Activated CD8-positive, alpha-beta memory T cell treated with anti-CD3 and anti-CD28 coated beads for 4 hours (primary cell): ENCODE results near the gene CREB3L1.
A peak's percentile ranks its signal among the peaks of the same experiment; 100 is the strongest.

Experiments used
- DNase-seq, 2 donors: peaks; one replicate each; pipeline ENCODE4 v3.0.0-alpha.2; 2020; ENCODE audit warnings: low read depth in 2 of 2

Gene CREB3L1

DNA sequence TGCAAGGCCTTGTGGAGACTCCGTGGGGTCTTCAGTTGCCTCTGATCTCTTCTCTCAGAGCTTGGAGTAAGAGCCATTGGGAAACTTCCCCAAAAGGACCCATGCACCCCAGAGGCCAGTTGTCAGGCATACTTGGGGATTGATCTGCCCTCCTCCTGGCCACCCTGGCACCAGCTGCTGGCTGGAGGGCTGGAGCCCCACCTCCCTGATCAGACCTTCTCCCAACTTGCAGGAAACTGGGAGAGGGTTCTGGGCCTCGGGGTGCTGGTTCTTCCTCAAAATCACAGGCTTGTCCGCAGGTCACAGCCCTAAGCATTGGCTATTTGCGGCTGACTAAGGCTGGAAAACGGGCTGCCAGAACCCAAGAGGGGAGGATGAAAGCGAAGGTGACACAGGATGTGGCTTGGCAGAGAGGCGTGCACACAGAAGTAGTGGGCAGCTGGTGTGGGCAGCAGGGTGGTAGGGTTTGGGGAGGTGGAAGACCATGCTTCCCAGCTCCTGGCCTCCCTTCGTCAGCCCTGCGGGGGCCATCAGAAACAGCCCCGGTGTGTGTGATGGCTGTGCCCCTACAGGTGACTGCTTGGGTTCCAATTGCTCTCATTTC lies 68.5 kb downstream of the CREB3L1 start:
- no peak for DNase-seq

DNA sequence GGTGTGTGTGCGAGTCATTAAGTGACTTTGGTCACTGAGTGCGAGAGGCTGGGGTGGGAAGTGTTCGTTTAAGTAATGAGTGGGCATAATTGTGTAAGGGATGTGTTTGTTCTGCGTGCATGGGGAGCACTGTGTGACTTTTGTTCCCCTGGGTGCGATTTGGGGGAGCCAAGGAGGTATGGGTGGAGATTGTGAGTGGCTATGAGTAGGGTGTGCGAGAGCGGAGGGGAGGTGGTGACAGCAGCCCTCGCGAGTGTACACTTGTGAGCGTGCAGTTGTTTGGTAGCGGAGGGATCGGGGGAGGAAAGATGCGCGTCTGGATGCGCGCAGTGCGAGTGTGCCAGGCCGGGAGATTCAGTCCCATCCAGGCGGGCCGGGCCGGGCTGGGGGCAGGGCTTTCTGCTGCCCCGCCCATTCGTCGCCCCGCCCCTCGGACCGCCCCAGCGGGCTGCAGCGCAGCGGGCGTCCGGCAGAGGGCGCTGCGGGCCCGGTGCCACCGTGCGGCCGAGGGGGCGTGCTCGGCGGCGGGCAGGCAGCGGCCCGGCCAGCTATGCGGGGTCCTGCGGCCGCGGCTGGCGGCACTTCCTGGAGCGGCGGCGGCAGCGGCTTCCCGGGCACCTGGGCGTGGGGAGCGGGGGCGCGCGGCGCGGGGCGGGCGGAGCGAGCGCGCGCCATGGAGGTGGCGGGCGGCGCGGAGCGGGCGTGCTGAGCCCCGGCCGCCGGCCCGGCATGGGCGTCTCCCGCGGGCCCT lies 69.6 kb downstream of the CREB3L1 start, which contains the start of gene DGKZ:
Gene DGKZ, plus strand, starts transcription at position 578 of the 751 bp plus-strand sequence. CDS start 197 bp downstream, outside the sequence.
- DNase-seq = peak; percentile 66 to 72

DNA sequence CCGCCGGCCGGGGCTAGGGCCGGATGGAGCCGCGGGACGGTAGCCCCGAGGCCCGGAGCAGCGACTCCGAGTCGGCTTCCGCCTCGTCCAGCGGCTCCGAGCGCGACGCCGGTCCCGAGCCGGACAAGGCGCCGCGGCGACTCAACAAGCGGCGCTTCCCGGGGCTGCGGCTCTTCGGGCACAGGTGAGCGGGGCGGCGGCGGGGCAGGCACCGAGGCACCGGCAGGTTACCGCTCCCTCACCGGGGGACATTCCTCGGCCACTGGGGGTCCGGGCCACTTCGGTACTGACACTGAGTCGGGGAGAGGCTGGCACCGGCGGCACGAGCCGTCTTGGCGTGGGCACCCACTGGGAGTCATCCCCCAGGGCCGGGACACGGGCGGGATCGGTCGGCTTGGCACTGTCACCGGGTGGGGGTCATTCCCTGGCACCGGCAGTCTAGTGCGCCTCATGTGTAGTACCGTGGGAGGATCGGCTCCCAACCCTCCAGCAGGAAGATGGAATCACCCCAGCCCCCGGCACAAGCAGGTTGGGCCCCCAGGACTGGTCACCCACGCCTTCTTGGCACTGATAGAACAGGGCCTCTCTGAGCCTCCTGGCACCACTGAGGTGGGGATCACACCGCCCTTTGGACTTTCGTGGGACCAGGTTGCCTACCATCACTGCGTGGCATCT lies 70.3 kb downstream of the CREB3L1 start:
- DNase-seq = no peak

DNA sequence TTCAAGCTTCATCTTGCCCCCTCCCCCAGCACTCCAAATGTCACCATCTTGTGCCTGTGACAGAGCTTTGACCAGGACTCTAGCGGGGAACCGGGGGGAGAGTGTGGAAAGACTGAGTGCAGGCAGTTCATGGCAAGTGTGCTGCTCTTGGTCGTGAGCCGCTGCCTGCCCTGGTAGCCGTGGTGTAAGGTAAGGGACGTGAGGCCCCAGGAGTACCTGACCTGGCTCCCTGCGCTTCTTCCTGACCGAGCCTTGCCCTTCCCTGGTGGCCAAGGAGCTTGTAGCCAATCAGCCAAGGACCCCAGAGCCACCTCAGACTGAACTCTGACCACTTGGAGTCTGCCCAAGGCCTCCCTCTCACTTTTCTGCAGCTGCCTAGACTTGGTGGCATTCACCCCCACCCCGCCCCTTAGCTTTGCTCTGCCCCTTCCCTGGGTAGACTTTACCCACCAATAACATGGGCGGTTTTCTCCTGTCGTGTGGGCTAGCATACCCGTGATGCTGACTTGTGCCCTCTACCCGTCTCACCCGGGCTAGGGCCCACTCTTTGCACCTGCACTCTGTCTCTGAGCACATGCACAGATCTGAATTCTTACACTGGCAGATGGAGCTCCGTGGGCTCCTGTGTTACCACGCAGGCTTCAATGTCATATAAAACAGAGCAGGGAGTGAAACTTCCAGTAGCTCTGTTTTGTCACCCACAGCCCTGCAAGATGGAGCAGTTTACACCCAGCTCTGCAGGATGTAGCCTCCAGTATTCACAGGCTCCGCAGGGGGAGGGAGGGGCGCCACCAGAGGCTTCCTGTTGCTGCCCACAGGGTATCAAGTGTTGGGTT lies 71.3 kb downstream of the CREB3L1 start:
- DNase-seq = peak in 1 of 2 donors; percentile 44

DNA sequence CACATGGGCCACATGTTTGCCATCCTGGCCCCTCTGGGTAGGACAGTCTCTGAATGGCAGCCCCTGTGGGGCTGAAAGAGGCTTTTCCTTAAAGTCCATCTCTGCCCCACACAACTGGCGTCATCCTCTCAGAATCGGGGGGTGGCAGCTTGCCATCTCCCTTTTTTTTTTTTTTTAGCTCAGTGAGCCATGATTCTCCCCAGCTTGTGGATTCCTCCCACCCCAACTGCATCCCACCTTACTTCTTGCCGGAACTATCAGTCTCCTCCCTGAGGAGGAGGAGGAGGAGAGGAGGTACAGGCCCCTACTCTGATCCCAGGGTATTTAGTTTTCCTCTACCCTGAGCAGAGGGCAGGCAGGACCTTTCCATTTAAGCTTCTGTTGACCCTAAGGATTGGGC lies 73.2 kb downstream of the CREB3L1 start:
- DNase-seq = no peak

DNA sequence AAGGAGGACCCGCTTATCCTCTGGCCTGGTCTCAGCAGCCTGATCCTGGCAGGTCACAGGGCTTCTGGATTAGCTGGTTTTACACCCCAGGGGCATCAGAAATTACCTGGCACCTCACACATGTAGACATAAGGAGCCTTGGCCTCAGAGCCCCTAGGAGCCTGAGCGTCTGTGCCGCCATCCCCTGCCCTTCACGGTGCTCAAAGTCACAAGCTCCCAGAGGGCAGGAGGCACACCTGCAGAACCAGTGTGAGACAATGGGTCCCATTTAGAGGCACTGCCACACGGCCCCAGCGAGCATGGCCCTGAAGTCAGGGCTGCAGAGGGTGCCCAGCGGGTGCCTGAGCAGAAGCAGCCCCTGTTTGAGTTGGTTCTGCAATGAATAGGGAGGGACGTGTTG lies 73.7 kb downstream of the CREB3L1 start:
- no peak for DNase-seq

DNA sequence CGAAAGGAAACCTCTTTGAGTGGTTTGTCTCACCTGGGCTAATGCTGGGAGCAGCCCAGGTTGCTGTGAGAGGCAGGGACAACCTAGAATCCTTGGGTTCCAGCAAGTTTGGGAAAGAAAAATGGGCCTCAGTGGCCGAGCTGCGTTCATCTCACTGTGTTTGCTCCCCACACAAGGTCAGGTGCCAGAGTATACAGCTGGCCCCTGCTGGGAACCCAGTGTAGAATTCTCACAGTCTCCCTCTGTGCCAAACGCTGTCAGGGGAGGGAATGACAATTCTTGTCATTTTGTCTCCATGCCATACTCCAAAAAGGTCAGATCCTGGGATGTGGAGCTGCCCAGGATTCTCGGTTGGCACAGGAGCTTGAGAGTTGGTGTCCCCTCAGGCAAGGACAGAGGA lies 74.1 kb downstream of the CREB3L1 start:
- DNase-seq = no peak

DNA sequence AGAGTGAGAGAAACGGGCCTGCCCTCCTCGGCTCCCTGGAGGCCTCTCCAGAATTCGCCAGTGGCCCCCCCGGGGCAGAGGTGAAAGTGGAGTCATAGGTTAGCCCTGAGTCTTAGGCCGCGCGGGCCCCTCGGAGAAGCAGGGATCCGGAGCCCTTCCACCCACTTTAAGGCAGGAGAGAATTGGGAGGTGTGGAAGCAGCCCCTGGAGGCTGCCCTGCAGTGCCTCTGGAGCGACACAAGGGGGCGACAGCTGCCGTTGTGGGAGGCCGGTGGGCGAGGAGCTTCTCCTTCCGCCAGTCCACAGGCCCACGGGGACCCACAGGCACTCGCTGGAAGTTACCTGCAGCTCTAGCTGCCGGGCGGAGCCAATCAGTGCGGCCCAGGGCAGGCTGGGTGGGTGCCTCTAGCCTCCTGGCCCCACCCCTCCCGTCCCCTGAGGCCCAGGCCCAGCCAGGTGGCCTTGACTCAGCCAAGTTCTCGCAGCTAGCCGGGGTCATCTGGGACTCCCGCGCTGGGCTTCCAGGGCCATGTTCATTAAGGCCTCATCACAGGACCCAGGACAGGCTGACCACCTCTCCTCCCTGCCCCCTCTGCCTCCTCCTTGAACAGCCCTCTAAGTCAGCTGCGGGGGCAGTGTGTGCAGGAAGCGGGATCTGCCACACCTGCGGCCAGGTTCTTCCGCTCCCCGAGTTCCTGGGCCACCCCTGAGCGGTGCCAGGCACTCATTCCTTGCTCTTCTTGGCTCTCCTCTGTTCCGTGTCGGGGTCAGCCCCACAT lies 74.8 kb downstream of the CREB3L1 start:
- DNase-seq = peak; percentile 57 to 58

DNA sequence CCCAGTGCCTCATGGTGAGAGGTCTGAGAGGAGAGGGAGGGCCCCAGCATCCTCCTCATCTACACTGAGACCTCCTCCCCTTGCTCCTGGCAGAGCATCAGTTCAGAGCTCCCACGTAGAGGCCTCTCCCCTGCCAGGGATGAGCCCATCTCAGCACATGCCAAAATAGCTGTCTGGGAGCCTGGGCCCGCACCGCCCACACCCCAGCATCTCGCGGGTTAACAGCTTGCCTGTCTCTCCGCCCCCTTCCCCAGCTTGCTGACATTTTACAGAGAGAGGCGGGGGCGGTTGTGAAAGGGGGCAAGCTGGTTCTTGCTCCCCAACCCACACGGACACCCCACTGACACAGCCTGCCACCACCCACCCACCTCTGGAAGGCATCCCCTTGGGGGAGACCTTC lies 76.2 kb downstream of the CREB3L1 start:
- peak; percentile 54 to 62 for DNase-seq

DNA sequence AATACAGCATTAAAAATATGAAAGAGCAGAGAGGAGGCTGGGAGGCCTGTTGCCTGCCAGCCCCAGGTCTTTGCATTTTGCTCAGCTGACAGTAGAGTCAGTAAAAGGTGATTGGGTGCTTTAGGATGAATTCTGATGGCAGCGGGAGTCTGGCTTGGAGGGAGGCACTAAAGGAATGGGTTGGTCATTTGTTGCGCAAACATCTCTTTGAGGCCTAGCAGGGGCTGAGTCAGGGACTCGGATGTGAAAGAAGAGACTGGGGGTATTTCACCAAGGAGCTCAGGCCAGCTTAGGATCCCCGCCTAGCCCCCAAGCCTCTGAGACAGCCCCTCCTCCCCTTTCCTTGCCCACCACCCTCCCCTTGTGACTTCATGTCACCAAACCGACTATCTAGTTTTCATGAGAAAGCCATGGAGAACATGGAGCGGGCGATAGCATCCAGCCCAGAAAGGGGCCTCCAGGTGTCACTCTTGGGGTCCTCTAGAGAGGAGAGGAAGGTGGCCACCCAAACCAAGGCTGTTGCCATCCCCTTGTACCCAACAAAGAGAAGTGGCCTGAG lies 79.5 kb downstream of the CREB3L1 start:
- DNase-seq = no peak

DNA sequence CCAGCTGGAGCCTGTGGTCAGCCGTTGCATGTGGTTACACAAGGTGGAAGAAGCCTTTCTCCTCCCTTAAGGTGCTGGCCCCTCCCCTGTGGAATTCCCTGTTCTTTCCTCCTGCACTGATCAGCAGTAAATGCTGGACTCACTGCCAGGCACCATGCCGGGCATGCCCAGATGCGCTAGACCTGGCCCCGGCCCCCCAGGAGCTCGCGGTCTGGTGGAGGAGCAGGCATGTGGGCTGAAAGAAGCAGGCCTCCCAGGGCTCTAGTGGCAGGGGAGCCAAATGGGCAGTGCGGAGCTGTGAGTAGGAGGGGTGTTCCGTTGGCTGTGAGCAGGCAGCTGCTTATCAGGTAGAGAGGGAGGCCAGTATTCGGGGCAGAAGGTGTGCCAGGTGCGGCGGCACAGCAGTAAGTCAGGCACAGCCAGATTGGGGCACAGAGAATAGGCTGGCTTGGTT lies 80.0 kb downstream of the CREB3L1 start:
- DNase-seq = no peak

DNA sequence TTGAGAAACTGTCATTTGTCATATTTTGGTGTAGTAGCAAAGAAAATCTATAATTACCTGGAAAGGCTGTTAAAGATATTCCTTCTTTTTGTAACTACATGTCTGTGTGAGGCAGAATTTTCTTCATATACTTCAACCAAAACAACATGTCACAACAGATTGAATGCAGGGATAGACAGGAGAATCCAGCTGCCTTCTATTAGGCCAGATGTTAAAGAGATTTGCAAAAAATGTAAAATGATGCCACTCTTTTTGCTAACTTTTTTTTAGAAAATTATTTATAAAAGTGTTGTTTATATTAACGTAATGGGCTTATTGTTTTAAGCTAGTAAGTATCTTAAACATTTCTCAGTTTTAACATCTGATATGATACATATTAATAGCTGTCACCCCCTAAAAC lies 82.5 kb downstream of the CREB3L1 start:
- DNase-seq = no peak

DNA sequence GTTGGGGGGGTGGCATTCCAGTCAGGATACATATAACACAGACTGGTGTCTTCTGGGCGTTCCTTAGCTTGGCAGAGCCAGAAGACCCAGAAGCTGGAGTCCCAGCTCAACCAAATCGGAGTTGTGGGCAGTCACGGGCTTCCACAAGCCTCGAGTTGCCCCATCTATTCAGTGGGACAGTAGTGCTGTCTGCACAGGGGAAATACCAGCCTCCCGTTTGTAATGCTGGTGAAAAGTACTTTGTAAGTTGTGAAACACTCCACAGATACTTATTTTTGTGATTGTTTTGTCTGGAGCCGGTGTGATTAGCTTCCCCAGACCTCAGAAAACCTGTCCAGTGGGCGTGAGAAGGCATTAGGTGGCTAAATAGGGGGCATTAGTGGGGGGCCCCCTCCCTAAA lies 83.4 kb downstream of the CREB3L1 start:
- no peak for DNase-seq

DNA sequence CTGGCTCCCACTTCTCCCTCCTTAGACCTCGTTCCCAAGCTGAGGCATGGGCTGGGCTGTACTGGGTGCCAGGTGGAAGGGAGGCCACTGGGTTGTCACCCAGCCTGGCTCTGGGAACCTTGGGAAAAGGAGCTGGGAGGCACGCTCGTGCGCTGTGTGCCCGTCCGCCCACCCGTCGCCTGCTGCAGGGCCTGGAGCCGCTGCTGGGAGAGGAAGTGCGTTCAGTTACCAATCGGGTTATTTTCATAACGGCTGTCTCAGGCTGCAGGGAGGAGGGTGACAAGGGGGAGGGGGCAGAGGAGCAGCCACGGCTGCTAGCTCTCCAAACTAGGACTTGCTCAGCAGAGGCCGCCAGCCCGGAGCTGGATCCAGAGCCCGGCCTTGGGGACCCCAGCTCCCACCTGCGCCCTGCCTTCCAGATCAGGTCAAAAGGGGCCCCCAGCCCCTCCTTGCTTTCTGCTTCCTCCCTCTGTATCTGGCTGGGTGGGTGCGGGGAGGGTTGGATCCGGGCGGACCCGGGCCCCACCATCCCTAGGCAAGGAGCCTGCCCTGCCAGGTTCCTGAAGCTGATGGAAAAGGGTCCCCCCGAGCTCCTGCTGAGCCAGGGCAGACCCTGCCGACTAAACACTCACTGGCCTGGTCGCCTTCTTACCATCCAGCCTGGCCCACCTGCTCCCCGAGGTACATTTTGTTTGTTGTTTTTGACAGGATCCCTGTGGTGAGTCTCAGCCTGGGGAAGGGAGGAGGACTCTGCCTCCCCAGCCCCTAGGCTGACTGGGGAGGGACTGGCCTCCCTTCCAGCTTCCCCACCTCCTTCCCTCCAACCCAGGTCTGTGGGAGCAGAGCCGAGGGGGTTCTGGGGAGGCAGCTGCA lies 84.1 kb downstream of the CREB3L1 start:
- DNase-seq = peak in 1 of 2 donors; percentile 36

DNA sequence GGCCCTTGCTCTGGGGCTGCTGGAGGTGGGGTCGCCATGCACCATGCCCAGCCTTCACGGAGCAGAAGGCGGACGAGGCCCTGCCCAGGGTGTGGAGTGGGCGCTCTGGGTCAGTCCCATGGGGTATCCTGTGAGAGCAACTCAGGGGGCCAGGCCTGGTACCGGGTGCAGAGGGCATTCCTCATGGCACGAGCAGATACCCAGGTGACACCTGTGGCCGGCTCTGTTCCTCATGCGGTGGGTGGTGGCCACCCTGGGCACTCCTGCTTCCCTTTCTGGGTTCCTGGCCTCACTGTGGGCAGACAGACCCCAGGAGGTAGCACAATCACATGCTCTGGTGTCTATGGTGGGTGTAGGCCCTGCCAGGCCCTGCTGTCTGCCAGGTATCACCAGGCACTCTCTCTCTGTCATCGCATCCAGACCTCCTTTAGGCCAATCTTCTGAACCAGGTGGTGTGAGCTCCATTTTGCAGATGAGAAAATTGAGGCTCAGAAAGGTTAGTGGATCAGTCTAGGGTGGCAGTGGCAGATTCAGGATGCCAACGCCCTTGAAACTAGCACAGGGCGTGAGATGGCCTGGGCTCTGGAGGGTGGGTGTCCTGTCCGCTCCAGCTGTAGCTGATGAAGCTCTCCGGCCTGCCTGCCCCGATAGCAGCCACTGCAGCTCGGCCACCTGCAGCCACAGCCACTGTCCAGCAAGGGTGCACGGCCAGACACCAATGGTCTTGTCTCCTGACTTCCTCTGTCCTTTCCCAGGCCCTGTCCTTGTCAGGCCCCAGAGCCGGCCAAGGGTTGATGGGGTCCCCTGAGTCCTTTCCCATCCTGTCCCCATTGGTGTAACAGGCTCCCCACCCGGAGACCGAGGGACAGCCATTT lies 84.9 kb downstream of the CREB3L1 start:
- no peak for DNase-seq

DNA sequence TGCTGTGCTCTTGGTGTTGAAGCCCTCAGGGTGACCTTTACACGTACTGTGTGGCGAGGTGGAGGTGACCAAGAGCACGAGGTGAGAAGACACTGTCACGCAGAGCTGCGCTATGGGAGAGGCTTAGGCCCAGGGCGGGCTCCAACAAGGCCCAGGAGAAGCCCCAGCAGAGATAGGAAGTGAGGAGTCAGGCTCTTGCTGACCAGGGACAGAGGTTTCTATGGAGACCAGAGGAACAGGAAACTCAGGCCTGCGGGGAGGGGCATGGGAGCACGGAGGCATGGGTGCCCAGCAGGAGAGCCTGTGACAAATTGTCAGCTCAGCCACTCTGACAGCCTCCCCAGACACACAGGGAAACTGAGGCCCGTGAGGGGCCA lies 85.6 kb downstream of the CREB3L1 start:
- no peak for DNase-seq

DNA sequence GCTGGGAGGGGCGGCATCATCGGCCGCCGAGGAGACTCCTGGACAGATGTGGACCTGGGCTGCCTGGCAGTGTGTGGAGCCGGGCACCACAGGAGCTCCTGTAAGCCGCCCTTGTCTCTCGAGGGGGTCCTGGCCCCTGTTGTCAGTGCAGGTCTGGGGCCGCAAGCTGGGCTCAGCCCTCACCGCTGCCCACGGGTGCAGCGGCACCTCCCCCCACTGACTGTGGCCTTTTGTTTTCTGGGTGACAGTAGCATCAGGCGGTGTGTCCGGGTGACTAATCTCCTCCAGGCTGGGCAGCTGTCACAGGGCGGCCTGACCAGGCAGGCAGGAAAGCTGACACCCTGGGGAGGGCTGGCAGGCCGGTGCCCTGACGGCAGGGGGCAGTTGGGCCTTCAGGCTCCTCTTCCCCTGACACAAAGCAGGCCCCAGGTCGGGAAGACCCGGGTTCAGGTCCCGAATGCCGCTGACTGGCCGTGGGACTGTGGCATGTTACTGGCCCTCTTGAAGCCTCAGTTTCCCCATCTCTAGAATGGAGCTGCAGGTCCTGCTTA lies 86.1 kb downstream of the CREB3L1 start:
- DNase-seq = no peak

DNA sequence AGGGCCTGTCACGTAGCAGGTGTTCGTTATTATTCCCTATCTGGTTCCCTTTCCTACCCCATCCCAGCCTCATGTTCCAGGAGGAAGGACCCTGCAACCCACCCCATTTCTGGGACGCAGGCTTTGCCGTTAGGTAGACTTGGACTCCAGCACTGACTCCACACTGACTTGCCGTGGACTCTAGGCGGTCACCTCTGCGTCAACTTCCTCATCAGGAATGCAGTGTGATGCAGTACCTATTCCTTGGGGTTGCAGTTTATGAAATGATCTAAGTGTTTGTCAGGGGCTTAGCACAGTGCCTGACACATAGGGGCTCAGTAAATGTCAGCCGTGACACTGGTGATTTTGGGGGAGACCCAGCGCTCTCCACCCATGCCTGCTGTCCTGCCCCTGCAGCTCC lies 86.6 kb downstream of the CREB3L1 start:
- DNase-seq = no peak

DNA sequence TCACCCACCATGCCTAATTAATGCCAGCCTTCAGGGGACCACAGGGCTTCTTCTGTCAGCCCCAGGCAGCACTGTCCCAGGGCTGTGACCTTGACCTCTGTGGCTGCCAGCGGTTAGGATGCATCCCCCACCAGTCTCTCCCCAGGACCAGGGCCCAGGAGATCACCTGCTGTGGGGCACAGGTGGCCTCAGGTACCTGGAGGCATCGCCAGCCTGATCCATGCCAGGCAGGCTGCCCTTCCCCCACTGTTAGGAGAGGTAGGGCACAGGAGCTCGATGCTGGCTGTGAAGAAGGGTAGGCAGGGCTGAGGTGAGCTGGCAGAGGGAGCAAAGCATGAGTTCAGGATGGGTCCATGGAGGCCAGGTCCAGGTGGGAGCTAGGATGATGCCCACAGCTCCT lies 87.3 kb downstream of the CREB3L1 start:
- no peak for DNase-seq
